ENCODE measurements around the gene ENOSF1.
A peak's percentile ranks its signal among the peaks of the same experiment; 100 is the strongest.

ENOSF1 gene

GRCh38 chr18:671405-671804, 41.0 kb downstream of the ENOSF1 start:
- no peak for DNase-seq

DNA sequence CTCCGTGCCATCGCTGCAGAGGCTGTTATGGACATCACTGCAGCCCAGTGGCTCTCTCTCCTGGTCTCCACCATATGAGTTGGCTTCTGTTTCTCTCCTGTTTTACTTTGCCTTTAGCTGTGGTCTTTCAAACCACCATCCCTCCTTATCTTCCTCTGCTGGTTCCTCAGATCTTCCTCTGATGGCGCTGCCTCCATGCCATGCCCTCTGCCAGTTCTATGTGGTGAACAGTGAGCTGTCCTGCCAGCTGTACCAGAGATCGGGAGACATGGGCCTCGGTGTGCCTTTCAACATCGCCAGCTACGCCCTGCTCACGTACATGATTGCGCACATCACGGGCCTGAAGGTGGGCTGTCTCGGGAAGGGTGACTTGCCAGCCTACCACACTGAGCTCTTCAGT, 41.9 kb downstream of the ENOSF1 start:
- DNase-seq, result no peak

DNA sequence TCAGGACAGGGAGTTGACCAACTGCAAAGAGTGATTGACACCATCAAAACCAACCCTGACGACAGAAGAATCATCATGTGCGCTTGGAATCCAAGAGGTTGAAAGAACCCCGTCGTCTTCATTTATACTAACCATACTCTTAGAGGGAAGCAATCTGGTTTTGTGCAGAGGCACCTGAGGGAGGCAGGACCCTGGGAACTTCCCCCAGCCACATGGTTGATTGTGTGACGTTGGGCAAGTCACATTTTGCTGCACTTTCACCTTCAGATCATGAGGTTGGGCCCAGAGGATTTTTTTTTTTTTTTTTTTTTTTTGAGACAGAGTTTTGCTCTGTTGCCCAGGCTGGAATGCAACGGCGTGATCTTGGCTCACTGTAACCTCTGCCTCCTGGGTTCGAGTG, 43.4 kb downstream of the ENOSF1 start:
- DNase-seq, result no peak

DNA sequence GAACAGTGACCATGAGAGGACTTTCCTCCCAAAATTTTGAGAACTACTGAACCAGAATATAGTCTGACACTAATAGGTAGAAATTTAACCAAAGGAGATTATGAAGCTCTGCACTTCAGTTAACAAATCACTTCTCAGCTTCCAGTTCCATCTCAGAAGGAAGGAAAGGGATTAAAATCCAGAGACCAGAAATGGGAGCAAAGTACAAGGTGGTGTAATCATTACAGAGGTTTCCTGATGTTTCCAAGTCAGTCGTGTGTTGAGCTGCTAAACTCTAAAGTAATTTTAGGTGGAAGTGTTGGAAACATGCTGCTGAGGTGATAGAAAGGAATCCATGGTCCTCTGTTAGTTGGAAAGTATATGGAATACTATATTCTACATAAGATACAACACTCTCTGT, 44.2 kb downstream of the ENOSF1 start:
- DNase-seq, result no peak

GRCh38 chr18:666628-667027, 45.8 kb downstream of the ENOSF1 start:
- no peak for DNase-seq

DNA sequence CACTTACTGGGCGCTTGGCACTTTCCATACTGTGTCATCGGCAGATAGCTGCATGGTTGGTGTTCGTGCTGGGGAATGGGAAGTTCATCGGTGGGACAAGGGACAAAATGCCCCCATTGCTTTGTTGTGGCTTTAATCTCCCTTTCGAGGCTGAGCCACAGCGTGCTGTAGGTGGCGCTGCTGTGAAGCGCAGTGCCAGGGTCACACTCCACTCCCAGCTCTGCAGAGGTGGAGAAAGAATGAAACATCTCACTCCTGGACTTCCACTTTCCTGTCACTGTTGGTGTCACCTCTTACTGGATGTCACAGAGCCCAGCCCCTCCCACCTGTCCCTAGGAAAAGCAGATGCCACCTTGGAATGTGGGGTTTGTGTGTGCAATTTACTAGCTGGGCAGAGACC, 46.3 kb downstream of the ENOSF1 start:
- DNase-seq, result no peak

GRCh38 chr18:662197-662596, 50.2 kb downstream of the ENOSF1 start:
- DNase-seq, result no peak

GRCh38 chr18:659597-659996, 52.8 kb downstream of the ENOSF1 start:
- DNase-seq, result no peak

GRCh38 chr18:658947-659533, 53.4 kb downstream of the ENOSF1 start:
- DNase-seq, result no peak

- DNase-seq, result peak; percentile 86 to 89 (median 86)
Measured at GRCh38 chr18:658001-658946, 54.2 kb downstream of the ENOSF1 start.

DNA sequence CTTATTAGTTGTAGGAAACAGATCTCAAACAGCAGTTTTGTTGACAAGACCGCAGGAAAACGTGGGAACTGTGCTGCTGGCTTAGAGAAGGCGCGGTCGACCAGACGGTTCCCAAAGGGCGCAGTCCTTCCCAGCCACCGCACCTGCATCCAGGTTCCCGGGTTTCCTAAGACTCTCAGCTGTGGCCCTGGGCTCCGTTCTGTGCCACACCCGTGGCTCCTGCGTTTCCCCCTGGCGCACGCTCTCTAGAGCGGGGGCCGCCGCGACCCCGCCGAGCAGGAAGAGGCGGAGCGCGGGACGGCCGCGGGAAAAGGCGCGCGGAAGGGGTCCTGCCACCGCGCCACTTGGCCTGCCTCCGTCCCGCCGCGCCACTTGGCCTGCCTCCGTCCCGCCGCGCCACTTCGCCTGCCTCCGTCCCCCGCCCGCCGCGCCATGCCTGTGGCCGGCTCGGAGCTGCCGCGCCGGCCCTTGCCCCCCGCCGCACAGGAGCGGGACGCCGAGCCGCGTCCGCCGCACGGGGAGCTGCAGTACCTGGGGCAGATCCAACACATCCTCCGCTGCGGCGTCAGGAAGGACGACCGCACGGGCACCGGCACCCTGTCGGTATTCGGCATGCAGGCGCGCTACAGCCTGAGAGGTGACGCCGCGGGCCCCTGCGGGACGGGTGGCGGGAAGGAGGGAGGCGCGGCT, 55.0 kb downstream of the ENOSF1 start, which contains the start of gene TYMS:
Gene TYMS, plus strand, starts transcription at position 343 of the 690 bp plus-strand sequence. Its CDS starts 90 bp downstream, at position 433.
- DNase-seq, result peak in 2 of 3 donors; percentile 18 to 45

DNA sequence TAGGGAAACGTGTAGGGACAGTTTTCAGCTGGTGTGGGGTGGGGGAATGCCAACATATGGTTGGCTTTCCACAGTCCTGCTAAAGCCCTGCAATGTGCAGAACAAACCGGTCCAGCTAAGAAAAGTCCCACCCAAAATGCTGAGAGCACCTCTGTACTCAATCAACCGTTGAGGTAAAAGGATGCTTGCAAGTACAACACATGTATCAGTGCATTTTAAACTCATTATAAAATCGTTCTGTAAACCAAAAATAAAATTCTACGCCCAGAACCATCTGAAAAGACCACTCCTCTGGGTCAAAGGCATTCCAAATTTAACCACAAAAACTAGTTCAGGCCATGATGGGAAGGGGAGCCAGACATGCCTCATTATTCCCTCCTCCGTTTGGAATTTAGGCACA, 57.0 kb downstream of the ENOSF1 start:
- no peak for DNase-seq

GRCh38 chr18:654601-655000, 57.8 kb downstream of the ENOSF1 start:
- DNase-seq, result no peak

DNA sequence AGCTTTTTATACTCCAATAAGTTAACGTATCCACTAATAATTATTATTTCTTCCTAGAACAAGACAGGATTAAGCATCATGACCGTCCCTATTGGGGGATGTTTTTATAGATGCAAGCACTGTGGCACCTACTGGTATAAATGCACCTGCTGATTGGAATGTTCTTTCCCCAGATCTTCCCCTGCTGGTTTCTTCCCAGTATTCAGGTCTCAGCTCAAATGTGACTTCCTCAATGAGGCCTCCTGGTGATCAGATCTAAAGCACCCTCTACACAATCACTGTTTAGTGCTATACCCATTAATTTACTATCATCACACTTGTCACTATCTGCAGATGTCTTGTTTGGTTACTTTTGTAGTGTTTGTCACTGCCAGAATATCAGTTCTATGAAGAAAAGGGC, 58.9 kb downstream of the ENOSF1 start:
- no peak for DNase-seq

GRCh38 chr18:652131-652530, 60.3 kb downstream of the ENOSF1 start:
- DNase-seq, result no peak

- DNase-seq, result peak in 2 of 3 donors; percentile 11 to 30
Measured at GRCh38 chr18:650428-650858, 62.0 kb downstream of the ENOSF1 start.

DNA sequence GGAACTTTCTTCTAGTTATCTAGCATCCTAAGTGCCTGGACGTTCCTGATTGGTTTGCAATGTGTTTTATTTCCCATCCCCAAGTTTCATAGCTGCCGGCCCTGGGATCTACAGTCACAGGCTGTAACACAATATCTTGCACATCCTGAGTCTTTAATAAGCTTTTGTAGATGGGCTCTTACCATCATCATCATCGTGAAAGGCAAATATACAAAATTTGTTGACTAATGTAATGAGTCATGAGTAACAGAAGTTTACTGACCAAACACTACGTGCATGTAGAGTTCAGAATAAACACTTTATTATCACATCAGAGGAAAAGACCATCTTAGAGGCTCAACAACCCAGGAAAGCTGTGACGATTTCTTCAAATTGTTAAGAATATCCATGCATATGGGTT, 63.1 kb downstream of the ENOSF1 start:
- no peak for DNase-seq

DNA sequence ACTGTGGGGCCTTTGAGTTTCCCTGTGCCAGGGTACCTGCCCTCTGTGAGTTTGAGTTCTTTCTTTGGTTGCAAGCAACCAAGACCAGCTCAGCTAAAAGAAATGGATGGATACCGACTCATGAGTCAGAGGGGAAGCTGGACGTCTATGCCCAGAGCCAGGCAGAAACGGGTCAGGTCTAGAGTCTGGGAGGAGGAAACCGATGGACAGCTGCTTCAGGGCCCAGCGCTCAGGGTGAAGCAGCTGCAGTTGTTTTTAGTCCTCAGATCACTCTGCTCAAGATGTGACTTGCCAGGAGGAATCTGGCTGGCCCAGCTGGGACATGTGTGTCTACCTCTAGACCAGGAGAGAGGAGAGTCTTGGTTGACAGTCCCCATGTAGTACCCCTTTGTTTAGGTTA, 65.1 kb downstream of the ENOSF1 start:
- no peak for DNase-seq

GRCh38 chr18:644395-645004, 67.9 kb downstream of the ENOSF1 start:
- no peak for DNase-seq

DNA sequence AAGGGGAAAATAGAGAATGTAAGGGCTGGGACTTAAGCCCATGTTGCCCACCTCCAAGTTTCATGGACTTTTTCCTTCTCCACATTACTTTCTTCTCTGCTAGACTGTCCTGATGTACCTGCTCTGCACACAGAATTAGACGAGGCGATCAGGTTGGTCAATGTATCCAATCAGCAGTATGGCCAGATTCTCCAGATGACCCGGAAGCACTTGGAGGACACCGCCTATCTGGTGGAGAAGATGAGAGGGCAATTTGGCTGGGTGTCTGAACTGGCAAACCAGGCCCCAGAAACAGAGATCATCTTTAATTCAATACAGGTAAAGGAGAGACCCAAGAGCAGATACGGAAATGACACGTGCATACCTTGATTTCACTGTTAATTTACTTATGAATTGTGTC, 71.2 kb downstream of the ENOSF1 start:
- no peak for DNase-seq

GRCh38 chr18:635171-635570, 77.3 kb downstream of the ENOSF1 start:
- DNase-seq, result no peak

- DNase-seq, result peak in 1 of 3 donors; percentile 10
Measured at GRCh38 chr18:634551-635045, 77.8 kb downstream of the ENOSF1 start.

DNA sequence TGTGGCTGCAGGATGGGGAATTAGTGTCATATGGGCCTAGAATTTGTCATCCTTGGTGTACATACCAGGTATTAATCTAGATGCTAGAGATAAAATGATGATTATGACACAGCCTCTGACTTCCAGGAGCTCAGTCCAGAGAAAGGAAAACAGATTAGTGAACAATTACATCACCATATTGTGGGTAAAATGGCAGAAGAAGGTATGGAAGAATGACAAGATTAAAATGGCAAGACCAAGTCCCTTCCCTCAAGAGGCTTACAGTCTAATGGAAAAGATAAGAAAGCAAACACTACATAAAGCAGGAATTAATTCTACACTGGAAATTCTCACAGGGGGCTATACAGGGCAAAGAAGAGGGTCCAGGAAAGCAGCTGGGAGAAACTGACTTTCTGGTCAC, 80.9 kb downstream of the ENOSF1 start:
- no peak for DNase-seq

Measured in suppressor macrophage treated with lipopolysaccharide for 1 hour (primary cell).